Stomach (tissue), 4 donors: Measurements from ENCODE around the gene ABCA8.

Experiments
- CTCF ChIP-seq, 7 experiments: fragments of 450-650 bp in 4 of 7; fragments of 200-600 bp in 3 of 7; sonication (generic) in 3 of 7; IDR thresholded peaks; one replicate each; pipeline ENCODE4 v1.5.1; 2016 to 2019; ENCODE audit warnings: antibody characterized with exemption in 7 of 7, control low read depth in 2 of 7, mild to moderate bottlenecking in 1 of 7
- POLR2A ChIP-seq, 4 donors: fragments of 450-650 bp; IDR thresholded peaks; one replicate each; pipeline ENCODE4 v1.6.1; 2016; ENCODE audit warnings: antibody characterized with exemption in 4 of 4, control low read depth in 2 of 4, mild to moderate bottlenecking in 1 of 4, moderate library complexity in 1 of 4

GRCh38 chr17:68868708-68869107 is 86.5 kb downstream of the ABCA8 start:
- no peak for TF ChIP-seq CTCF (IDR thresholded peaks at IDR 0.05)
- no peak for TF ChIP-seq POLR2A (IDR thresholded peaks at IDR 0.05)
